OCI-LY7 (cell line): Measurements from ENCODE around the gene LLGL1. TPM values are rescaled to one million over a fixed set of nuclear protein-coding genes. Genes with fewer than 3 reads are reported as not detected.

Experiments used
- BruUV-seq: library from RNA; stranded (reverse); fragments of 400-500 nt; replicated peaks from 2 replicates; lab custom pipeline; 2021; lab: Mats Ljungman, UMichigan
- CTCF ChIA-PET: fragments of 300-600 bp; sonication (Branson Sonifier 250); formaldehyde crosslinking; loops from one replicate; lab custom pipeline; 2022; ENCODE audit warnings: antibody characterized with exemption; ENCODE audit not compliant: unreplicated experiment; lab: Charles Lee
- POLR2A ChIA-PET: fragments of 300-600 bp; sonication (Branson Sonifier 250); formaldehyde crosslinking; loops from one replicate; lab custom pipeline; 2022; ENCODE audit warnings: antibody characterized with exemption; lab: Charles Lee
- DNase-seq: peaks from one replicate; pipeline ENCODE4 v3.0.0-alpha.2; 2015; ENCODE audit warnings: low spot score
- H2AFZ ChIP-seq: fragments of 200-600 bp; sonication (generic), shearing (Covaris generic); 2 replicates; pipeline ENCODE4 v1.6.1; 2014; ENCODE audit warnings: mild to moderate bottlenecking, antibody characterized with exemption, low read length, moderate library complexity
- H3K27ac ChIP-seq: fragments of 200-600 bp; sonication (generic); 2 replicates; pipeline ENCODE4 v1.5.1; 2014; ENCODE audit warnings: mixed run types, low read depth, mild to moderate bottlenecking, moderate library complexity, low read length, inconsistent platforms; ENCODE audit not compliant: poor library complexity, severe bottlenecking
- H3K36me3 ChIP-seq: fragments of 200-600 bp; sonication (generic); 2 replicates; pipeline ENCODE4 v1.6.1; 2014; ENCODE audit warnings: mild to moderate bottlenecking, antibody characterized with exemption, low read length, moderate library complexity, mixed read lengths; ENCODE audit not compliant: insufficient read depth
- H3K4me1 ChIP-seq: fragments of 200-600 bp; sonication (generic); 2 replicates; pipeline ENCODE4 v1.5.1; 2014; ENCODE audit warnings: mild to moderate bottlenecking, low read length; ENCODE audit not compliant: insufficient read depth, poor library complexity, severe bottlenecking
- H3K4me2 ChIP-seq: fragments of 200-600 bp; sonication (generic); 2 replicates; pipeline ENCODE4 v1.6.1; 2014; ENCODE audit warnings: mild to moderate bottlenecking, low read length
- H3K4me3 ChIP-seq: fragments of 200-600 bp; sonication (generic); 2 replicates; pipeline ENCODE4 v1.5.1; 2014; ENCODE audit warnings: mild to moderate bottlenecking, low read depth, low read length; ENCODE audit not compliant: poor library complexity, severe bottlenecking
- H3K79me2 ChIP-seq: fragments of 200-600 bp; sonication (generic); 2 replicates; pipeline ENCODE4 v1.6.1; 2016; ENCODE audit warnings: low read depth, mild to moderate bottlenecking, low read length, moderate library complexity, mixed read lengths; ENCODE audit not compliant: insufficient read depth
- H3K9me2 ChIP-seq: fragments of 200-600 bp; sonication (generic); 2 replicates; pipeline ENCODE4 v1.6.1; 2016; ENCODE audit warnings: mild to moderate bottlenecking, low read length, mixed read lengths; ENCODE audit not compliant: insufficient read depth
- H3K9me3 ChIP-seq: fragments of 200-600 bp; sonication (generic); 2 replicates; pipeline ENCODE4 v1.6.1; 2014; ENCODE audit warnings: mild to moderate bottlenecking, mixed run types, low read length, mixed read lengths
- H4K20me1 ChIP-seq: fragments of 200-600 bp; sonication (generic); 2 replicates; pipeline ENCODE4 v1.6.1; 2014; ENCODE audit warnings: mild to moderate bottlenecking, antibody characterized with exemption, low read length, moderate library complexity, mixed read lengths; ENCODE audit not compliant: insufficient read depth
- CTCF ChIP-seq: fragments of 200-600 bp; sonication (generic); conservative IDR thresholded peaks from 2 replicates; pipeline ENCODE4 v1.5.1; 2014; ENCODE audit warnings: mild to moderate bottlenecking, antibody characterized with exemption, low read length, moderate library complexity, mixed read lengths
- EZH2phosphoT487 ChIP-seq: fragments of 200-600 bp; sonication (generic); IDR thresholded peaks from 2 replicates; pipeline ENCODE4 v1.6.1; 2018; ENCODE audit warnings: low read depth, borderline replicate concordance, mild to moderate bottlenecking, mixed run types, antibody characterized with exemption, low read length, moderate library complexity, mixed read lengths
- intact Hi-C: fragments of 100-400 bp; cut with micrococcal nuclease; formaldehyde crosslinking; loops from one replicate; pipeline ENCODE4 v1.10.0; 2022; ENCODE audit not compliant: unreplicated experiment
- total RNA-seq, 2 experiments: library from RNA; depleted of rRNA in 1 of 2; stranded (reverse); fragments of >200 nt in 1 of 2; shearing (Covaris generic) in 1 of 2; gene quantifications; 2 replicates each; pipeline ENCODE4 v1.2.3, GENCODE V29; 2014 to 2022

The LLGL1 gene
- total RNA-seq, 2 experiments from 2014 or later, result 14.1 to 19.9 TPM

DNA sequence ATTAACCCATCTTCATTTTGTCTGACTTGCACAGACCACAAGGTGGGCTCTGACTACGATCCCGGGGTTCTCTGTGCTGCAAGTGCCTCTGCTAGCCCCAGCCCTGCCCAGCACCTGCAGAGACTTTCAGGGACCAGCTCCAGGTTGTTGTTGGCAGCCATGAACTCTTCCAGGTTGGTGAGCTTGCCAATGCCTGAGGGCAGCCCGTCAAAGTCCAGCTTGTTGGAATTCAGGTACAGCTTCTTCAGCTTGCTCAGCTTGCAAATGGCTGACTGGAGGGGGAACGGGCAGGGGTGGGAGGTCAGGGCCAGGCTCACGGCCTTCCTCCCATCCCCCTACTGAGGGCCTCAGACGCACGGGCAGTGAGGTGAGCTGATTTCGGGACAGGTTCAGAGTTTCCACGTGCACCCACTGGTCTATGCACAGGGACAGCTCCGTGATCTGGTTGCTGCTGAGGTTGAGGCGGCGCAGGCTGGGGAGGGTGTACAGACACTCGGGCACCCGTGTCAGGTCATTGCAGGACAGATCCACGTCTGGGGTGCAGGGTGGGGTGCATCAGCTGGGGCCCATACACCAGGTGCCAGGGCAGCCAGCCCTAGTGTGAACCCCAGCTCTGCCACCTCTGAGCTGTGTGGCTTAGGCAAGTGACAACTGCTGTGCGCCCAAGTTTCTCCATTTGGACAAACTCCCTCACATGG, 27.9 kb downstream of the LLGL1 start:
- Histone ChIP-seq H3K4me3 (no peak overlapping the region), H3K4me2 (no peak overlapping the region), H3K9me3 (no peaks in the 10 kb centered on the region), H3K36me3 (peaks cover 73% of the 10 kb centered on the region), H3K4me1 (peaks cover 10% of the 10 kb centered on the region), H4K20me1 (no peaks in the 10 kb centered on the region), H3K9me2 (no peaks in the 10 kb centered on the region), H3K27ac (no peak overlapping the region), H2AFZ (no peak overlapping the region), H3K79me2 (peaks cover 15% of the 10 kb centered on the region; the same call in 1 of the 2 replicates)
- TF ChIP-seq CTCF (no peak), EZH2phosphoT487 (no peak)
- CTCF ChIA-PET, result no interaction called here
- intact Hi-C loops, result no loop called here
- no TSS peak for BruUV-seq
- POLR2A ChIA-PET, result no interaction called here
- DNase-seq, result no peak

DNA sequence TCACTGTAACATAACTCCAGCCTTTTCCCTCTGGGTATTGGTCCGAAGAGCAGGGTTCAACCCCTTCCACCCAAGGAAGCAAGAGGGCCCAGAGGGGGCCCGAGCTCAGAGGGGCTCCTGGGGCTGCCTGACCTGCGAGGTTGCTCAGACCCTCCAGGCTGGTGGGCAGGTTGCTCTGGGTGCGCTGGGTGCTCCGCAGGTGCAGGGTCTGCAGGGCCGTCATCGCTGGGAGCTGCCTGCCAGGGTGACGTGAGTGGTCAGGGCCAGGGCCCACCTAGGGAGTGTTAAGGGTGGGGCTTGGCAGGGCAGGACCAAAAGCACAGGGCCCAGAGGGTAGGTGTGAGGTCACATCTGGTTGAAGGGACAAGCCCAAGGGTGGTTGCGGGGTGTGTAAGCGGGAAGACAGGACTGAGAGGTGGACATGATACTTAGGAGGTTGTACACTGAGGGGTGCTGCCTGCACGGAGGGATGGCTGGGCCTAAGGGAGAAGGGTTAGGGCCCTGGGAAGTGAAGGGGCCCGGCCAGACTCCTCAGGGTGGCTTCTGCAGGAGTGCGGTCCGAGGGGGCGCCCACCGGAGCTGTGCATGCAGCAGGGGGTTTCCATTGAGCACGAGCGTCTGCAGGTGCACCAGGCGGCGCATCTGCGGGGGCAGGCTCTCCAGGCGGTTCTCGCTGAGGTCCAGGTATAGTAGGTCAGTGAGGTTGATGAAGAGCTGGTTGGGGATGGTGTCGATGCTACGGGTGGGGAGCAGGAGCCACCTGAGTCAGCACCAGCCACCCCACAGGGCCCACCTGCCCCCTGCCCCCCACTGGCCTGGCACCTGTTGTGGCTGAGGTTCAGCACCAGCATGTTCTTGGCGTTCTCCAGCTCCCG, 28.7 kb downstream of the LLGL1 start:
- H3K4me1 ChIP-seq, result peaks cover 15% of the 10 kb centered on the region
- no peak overlapping the region for H3K27ac ChIP-seq
- H3K9me3 ChIP-seq, result no peaks in the 10 kb centered on the region
- no peak overlapping the region for H3K4me2 ChIP-seq
- no peak overlapping the region for H3K4me3 ChIP-seq
- H3K36me3 ChIP-seq, result peaks cover 64% of the 10 kb centered on the region
- peaks cover 15% of the 10 kb centered on the region; the same call in 1 of the 2 replicates for H3K79me2 ChIP-seq
- no TSS peak for BruUV-seq
- intact Hi-C loops, result no loop called here
- DNase-seq, result no peak
- H4K20me1 ChIP-seq, result no peaks in the 10 kb centered on the region
- TF ChIP-seq EZH2phosphoT487 (no peak), CTCF (no peak)
- CTCF ChIA-PET, result no interaction called here
- H2AFZ ChIP-seq, result no peak overlapping the region
- H3K9me2 ChIP-seq, result no peaks in the 10 kb centered on the region
- POLR2A ChIA-PET, result no interaction called here
